Type B pancreatic cell (in vitro differentiated cells): ENCODE results near the gene SPINK8. TPM values are rescaled to one million over a fixed set of nuclear protein-coding genes. Genes with fewer than 3 reads are reported as not detected.

ENCODE experiments used
- DNase-seq: peaks from one replicate; pipeline ENCODE4 v3.0.0; 2021; ENCODE audit warnings: mixed read lengths; ENCODE audit not compliant: unreplicated experiment; ENCODE audit errors: extremely low spot score
- H3K27ac Mint-ChIP-seq: 2 replicates; pipeline ENCODE4 v1.8.0; 2021; ENCODE audit warnings: mild to moderate bottlenecking, mixed read lengths
- H3K27me3 Mint-ChIP-seq: 2 replicates; pipeline ENCODE4 v1.8.0; 2021; ENCODE audit warnings: mixed read lengths
- H3K36me3 Mint-ChIP-seq: 2 replicates; pipeline ENCODE4 v1.8.0; 2021; ENCODE audit warnings: mixed read lengths
- H3K4me1 Mint-ChIP-seq: one replicate; pipeline ENCODE4 v1.8.0; 2021; ENCODE audit warnings: mixed read lengths; ENCODE audit not compliant: unreplicated experiment
- H3K4me3 Mint-ChIP-seq: 2 replicates; pipeline ENCODE4 v1.8.0; 2021; ENCODE audit warnings: mild to moderate bottlenecking, mixed read lengths
- H3K9me3 Mint-ChIP-seq: 2 replicates; pipeline ENCODE4 v1.8.0; 2021; ENCODE audit warnings: mixed read lengths
- total RNA-seq: library from RNA; stranded (reverse); gene quantifications from 2 replicates; pipeline ENCODE4 v1.2.1, GENCODE V29; 2021; ENCODE audit warnings: low replicate concordance
- TF ChIP-seq, protein P1 (sequence below): fragments of 200-600 bp; sonication (generic); conservative IDR thresholded peaks from 2 replicates; pipeline ENCODE4 v1.5.0; 2021; ENCODE audit warnings: antibody characterized with exemption, mild to moderate bottlenecking

The SPINK8 gene
- total RNA-seq, 1 donor from 2014 or later = not detected

DNA sequence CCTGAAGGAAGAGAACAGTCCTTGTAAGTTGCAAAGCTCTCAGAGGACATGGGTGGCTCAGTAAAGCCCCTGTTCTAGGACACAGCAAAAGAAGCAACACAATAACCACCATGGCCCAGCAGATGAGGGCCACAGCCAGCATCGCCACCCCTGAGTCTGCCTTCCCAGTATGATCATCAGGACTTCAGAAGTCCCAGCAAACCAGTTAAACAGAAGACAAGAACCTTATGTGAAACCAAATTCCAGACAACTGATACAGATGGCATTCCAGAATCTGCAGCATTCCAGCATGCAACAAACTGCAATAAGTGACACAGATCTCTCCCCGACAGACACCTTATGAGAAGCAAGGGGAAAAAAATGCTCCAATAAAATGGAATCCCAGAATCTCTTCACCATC, 30.4 kb downstream of the SPINK8 start:
- Mint-ChIP-seq H3K9me3 (no peaks in the 10 kb centered on the region), H3K27ac (peak overlapping the region; percentile 95), H3K36me3 (peaks cover 25% of the 10 kb centered on the region), H3K4me3 (peak overlapping the region; percentile 94), H3K27me3 (peaks cover 4% of the 10 kb centered on the region), H3K4me1 (peaks cover 24% of the 10 kb centered on the region)
- no peak for DNase-seq
- TF ChIP-seq, protein P1, sequence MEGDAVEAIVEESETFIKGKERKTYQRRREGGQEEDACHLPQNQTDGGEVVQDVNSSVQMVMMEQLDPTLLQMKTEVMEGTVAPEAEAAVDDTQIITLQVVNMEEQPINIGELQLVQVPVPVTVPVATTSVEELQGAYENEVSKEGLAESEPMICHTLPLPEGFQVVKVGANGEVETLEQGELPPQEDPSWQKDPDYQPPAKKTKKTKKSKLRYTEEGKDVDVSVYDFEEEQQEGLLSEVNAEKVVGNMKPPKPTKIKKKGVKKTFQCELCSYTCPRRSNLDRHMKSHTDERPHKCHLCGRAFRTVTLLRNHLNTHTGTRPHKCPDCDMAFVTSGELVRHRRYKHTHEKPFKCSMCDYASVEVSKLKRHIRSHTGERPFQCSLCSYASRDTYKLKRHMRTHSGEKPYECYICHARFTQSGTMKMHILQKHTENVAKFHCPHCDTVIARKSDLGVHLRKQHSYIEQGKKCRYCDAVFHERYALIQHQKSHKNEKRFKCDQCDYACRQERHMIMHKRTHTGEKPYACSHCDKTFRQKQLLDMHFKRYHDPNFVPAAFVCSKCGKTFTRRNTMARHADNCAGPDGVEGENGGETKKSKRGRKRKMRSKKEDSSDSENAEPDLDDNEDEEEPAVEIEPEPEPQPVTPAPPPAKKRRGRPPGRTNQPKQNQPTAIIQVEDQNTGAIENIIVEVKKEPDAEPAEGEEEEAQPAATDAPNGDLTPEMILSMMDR = no peak

DNA sequence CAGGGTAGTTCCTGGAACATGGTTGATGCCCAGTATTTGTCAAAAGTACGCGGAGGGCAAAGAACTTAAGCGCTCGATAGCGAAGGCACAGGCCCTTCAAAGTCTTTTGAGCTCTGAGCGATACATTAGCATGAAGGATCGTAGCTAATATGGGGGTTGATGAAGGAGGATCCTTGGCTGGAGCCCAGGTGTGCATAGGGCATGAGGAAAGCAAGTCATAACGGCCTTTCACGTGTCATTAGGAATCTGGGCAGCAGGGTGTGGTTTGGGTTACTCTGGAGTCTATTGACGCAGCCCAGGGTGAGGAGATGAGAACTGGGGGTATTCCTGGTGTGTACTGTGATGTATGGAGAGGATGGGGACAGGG, 31.7 kb downstream of the SPINK8 start:
- H3K4me1 Mint-ChIP-seq = peaks cover 24% of the 10 kb centered on the region

DNA sequence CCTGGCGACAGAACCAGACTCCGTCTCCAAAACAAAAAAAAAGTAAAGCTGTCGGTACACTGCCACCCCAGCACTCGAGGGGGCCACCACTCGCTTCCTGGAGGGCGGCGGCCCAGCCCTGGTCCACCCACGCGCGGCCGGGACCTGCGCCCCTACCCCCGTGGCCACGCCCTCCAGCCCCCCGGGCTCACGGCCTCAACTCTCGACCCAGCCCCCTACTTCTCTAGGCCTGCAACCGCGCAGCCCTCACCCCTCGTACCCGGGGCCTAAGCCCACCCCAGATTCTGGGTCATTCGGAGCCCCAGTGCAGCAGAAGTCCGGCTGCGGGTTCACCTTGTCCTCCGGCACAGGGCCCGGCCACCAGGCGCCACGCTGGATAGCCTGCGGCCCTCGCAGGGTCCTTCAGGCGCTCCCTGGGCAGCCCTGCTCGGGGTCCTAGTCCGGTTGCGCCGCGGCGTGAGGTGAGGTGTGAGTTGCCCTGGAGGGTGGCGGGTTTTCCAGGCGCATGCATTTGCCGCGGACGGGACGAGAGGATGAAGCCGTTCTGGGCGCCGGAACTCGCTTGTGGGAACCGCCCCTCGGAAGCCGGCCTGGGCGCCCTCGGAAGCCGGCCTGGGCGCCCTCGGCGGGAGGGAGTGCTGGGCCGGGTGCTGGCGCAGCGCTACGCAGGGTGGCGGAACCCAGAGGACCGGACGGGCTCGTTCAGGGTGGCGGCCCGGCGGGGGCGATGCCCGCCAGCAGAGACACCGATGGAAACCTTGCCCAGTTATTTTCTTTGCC, 32.3 kb downstream of the SPINK8 start, which contains the start of gene NME6:
NME6 (minus strand) TSS at position 348 of the 780 bp plus-strand sequence.
- no peaks in the 10 kb centered on the region for H3K9me3 Mint-ChIP-seq
- TF ChIP-seq, protein P1 = peak; percentile 28
- H3K4me3 Mint-ChIP-seq = peak within 1 kb of the TSS; percentile 94
- H3K36me3 Mint-ChIP-seq = peaks cover 39% of the 10 kb centered on the region
- H3K4me1 Mint-ChIP-seq = peaks cover 24% of the 10 kb centered on the region
- peak; percentile 95 for DNase-seq
- H3K27me3 Mint-ChIP-seq = no peaks in the 10 kb centered on the region
- H3K27ac Mint-ChIP-seq = peak within 1 kb of the TSS; percentile 95

More for the DNA sequence above, 31.7 kb downstream of the SPINK8 start:
- Mint-ChIP-seq H3K4me3 (peak overlapping the region; percentile 94), H3K27ac (peak overlapping the region; percentile 95), H3K27me3 (peaks cover under 1% of the 10 kb centered on the region), H3K36me3 (peaks cover 33% of the 10 kb centered on the region), H3K9me3 (no peaks in the 10 kb centered on the region)
- no peak for DNase-seq
- TF ChIP-seq, protein P1 = no peak

DNA sequence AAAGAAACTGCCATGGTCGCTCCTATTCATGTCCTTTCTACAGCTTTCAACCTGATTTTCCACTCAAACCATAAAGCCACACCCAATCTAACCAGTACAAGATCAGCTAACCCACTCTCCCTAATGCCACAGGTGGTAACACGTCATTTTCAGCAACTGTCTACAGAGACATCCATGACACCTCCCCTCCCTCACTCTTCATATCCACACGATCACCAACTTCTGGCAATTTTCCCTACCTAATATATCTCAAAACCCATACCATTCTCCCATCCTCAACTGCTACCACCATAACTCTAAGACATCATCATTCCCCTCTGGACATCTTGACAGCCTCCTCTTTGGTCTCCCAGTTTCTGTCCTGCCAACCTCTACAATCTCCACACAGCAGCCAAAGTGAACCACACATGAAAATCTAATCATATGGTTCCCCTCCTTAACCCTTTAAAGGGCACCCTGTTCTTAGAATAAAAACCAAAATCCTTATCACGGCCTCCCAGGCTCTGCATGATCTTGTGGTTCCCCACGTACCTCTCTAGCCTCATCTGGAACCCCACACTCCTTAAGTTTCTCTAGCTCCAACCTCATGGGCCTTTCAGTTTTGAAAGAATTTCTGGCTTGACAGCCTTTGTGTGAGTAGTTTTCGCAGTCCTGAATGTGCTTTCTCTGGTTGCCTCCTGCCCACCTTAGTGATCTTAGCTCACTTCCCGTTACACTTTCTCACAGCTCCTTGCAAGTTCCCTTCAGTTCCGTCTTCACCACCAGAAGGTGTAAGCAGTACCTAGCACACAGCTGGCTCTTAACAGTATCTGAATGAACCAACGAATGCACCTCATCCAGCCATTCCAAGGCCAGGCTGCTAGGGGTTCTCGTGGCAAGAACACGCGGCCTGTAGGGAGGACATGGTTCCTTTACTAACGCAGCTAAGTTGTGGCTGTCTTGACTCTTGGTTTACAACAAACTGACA, 33.4 kb downstream of the SPINK8 start:
- Mint-ChIP-seq H3K36me3 (peaks cover 40% of the 10 kb centered on the region), H3K4me3 (peak overlapping the region; percentile 94), H3K27ac (peak overlapping the region; percentile 95), H3K9me3 (no peaks in the 10 kb centered on the region), H3K27me3 (no peaks in the 10 kb centered on the region), H3K4me1 (peaks cover 24% of the 10 kb centered on the region)
- no peak for DNase-seq
- TF ChIP-seq, protein P1 = no peak

DNA sequence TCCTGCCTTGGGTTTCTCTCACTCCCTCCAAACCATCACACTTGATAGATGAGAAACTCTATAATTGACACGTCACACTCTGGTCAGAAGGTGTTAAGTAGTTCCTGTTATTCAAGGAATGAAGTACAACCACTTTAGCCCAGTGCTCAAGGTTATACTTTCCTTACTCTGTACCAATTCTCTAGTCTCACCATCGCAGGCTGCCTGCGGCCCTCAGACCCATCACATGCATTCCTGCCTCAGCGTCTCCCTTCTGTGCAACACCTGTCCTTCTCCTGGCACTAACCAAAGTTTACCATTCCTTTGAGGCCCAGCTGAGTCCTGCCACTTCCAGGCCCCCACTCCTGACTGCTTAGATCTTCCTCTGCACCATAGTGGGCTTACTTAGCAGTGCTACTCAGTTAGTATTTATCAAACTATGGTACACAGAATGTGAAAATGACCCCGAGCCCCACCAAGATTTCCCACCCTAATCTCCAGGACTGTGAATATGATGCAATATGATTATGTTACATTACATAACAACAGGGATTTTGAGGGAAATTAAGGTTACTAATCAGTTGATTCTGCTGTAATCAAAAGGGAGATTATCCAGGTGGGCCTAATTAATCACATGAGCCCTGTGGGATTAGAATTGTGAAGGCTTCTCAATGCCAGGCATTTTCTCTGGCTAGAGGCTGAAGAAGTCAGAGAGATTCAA, 36.2 kb downstream of the SPINK8 start:
- H3K4me3 Mint-ChIP-seq = no peak overlapping the region
- no peaks in the 10 kb centered on the region for H3K9me3 Mint-ChIP-seq
- no peak overlapping the region for H3K27ac Mint-ChIP-seq
- peaks cover 39% of the 10 kb centered on the region for H3K36me3 Mint-ChIP-seq
- DNase-seq = peak; percentile 40
- TF ChIP-seq, protein P1 = no peak
- H3K27me3 Mint-ChIP-seq = no peaks in the 10 kb centered on the region
- H3K4me1 Mint-ChIP-seq = peaks cover 18% of the 10 kb centered on the region
